Esophagus squamous epithelium (tissue), 5 donors: ENCODE data around the gene KIZ. TPM values are rescaled to one million over a fixed set of nuclear protein-coding genes. Genes with fewer than 3 reads are reported as not detected.

Experiments used
- DNase-seq: peaks from one replicate; lab custom pipeline; 2025; lab: John Stamatoyannopoulos, UW
- H3K27ac ChIP-seq, 4 donors: fragments of 200-600 bp; sonication (generic); one replicate each; pipeline ENCODE4 v1.5.1; 2016 to 2019; ENCODE audit warnings: mild to moderate bottlenecking in 1 of 4
- H3K27me3 ChIP-seq, 4 donors: fragments of 200-600 bp; sonication (generic); 1 replicate in 3 of 4; 2 replicates in 1 of 4; pipeline versions ENCODE4 v1.5.1 to v1.6.0; 2017 to 2021; ENCODE audit warnings: antibody characterized with exemption in 1 of 4
- H3K36me3 ChIP-seq, 3 donors: fragments of 200-600 bp; sonication (generic); one replicate each; pipeline ENCODE4 v1.5.1; 2016 to 2019
- H3K4me1 ChIP-seq, 3 donors: fragments of 200-600 bp; sonication (generic); one replicate each; pipeline ENCODE4 v1.5.1; 2017 to 2019
- H3K4me3 ChIP-seq, 4 donors: fragments of 200-600 bp; sonication (generic); 1 replicate in 3 of 4; 2 replicates in 1 of 4; pipeline ENCODE4 v1.5.1; 2016 to 2019; ENCODE audit warnings: mild to moderate bottlenecking in 2 of 4, moderate library complexity in 1 of 4
- H3K9me3 ChIP-seq, 3 donors: fragments of 200-600 bp; sonication (generic); one replicate each; pipeline ENCODE4 v1.5.1; 2016 to 2019
- CTCF ChIP-seq, 6 experiments: fragments of 450-650 bp in 4 of 6; fragments of 200-600 bp in 2 of 6; sonication (generic) in 2 of 6; IDR thresholded peaks; one replicate each; pipeline ENCODE4 v1.5.1; 2016 to 2019; ENCODE audit warnings: antibody characterized with exemption in 6 of 6, mild to moderate bottlenecking in 4 of 6, moderate library complexity in 4 of 6
- POLR2A ChIP-seq, 4 donors: fragments of 450-650 bp; IDR thresholded peaks; one replicate each; pipeline ENCODE4 v1.6.1; 2017; ENCODE audit warnings: antibody characterized with exemption in 4 of 4, mild to moderate bottlenecking in 4 of 4, moderate library complexity in 3 of 4
- WGBS, 2 donors: methylation state at CpG; one replicate each; pipeline ENCODE4 v1.1.5; 2018; 5-methylcytosine and 5-hydroxymethylcytosine counted together
- intact Hi-C: fragments of 100-400 bp; cut with DNase I; formaldehyde crosslinking; loops from one replicate; pipeline ENCODE4 v1.15.0; 2022
- total RNA-seq, 4 donors: library from RNA; depleted of rRNA; stranded (reverse); fragments of >200 nt; gene quantifications; one replicate each; pipeline ENCODE4 v1.1.0, GENCODE V29; 2016
- donor health status: DM: yes; HTN: yes; CAD: no.

KIZ gene
- total RNA-seq, 4 donors from 2014 or later: 2.2 to 15.3 (median 9.1) TPM

- no peak for DNase-seq
- Histone ChIP-seq H3K4me3 (peak overlapping the region in 3 of 4 donors; percentile 41 to 64 (median 50)), H3K4me1 (peaks cover 44 to 61% (median 44%) of the 10 kb centered on the region in 3 donors), H3K27ac (no peak overlapping the region), H3K36me3 (no peaks in the 10 kb centered on the region), H3K9me3 (no peaks in the 10 kb centered on the region), H3K27me3 (peaks cover 38 to 100% (median 58%) of the 10 kb centered on the region in 4 donors)
- 0 to 47% methylated on average over 2 to 3 of the region's 35 CpGs for WGBS, 2 donors
- TF ChIP-seq CTCF (IDR thresholded peaks at IDR 0.05): no peak
- TF ChIP-seq POLR2A (IDR thresholded peaks at IDR 0.05): no peak
- intact Hi-C loops: no loop called here
These were observed 23.8 kb upstream of the KIZ start for GRCh38 chr20:21101932-21102575.

GRCh38 chr20:21102603-21103311 lies 23.1 kb upstream of the KIZ start:
- no peak overlapping the region for H3K27ac ChIP-seq
- 0 to 4% methylated on average over 11 to 18 of the region's 38 CpGs for WGBS, 2 donors
- H3K27me3 ChIP-seq: peaks cover 38 to 100% (median 59%) of the 10 kb centered on the region in 4 donors
- H3K36me3 ChIP-seq: no peaks in the 10 kb centered on the region
- H3K4me3 ChIP-seq: peak overlapping the region in 3 of 4 donors; percentile 41 to 64 (median 50)
- DNase-seq: no peak
- intact Hi-C loops: no loop called here
- H3K9me3 ChIP-seq: no peaks in the 10 kb centered on the region
- peaks cover 44 to 61% (median 44%) of the 10 kb centered on the region in 3 donors for H3K4me1 ChIP-seq
- no peak for TF ChIP-seq CTCF (IDR thresholded peaks at IDR 0.05)

GRCh38 chr20:21103582-21104465 lies 22.1 kb upstream of the KIZ start:
- no peaks in the 10 kb centered on the region for H3K9me3 ChIP-seq
- no peak for TF ChIP-seq CTCF (IDR thresholded peaks at IDR 0.05)
- no peak for TF ChIP-seq POLR2A (IDR thresholded peaks at IDR 0.05)
- H3K36me3 ChIP-seq: no peaks in the 10 kb centered on the region
- H3K4me3 ChIP-seq: no peak overlapping the region
- no peak overlapping the region for H3K27ac ChIP-seq
- H3K4me1 ChIP-seq: peaks cover 44 to 61% (median 44%) of the 10 kb centered on the region in 3 donors
- H3K27me3 ChIP-seq: peaks cover 38 to 100% (median 61%) of the 10 kb centered on the region in 4 donors
- no peak for DNase-seq
- intact Hi-C loops: no loop called here
- WGBS, 2 donors: 24 to 26% methylated on average over 13 to 32 of the region's 32 CpGs

GRCh38 chr20:21104466-21104761 lies 21.5 kb upstream of the KIZ start:
- Histone ChIP-seq H3K4me1 (peaks cover 44 to 61% (median 44%) of the 10 kb centered on the region in 3 donors), H3K27me3 (peaks cover 38 to 100% (median 61%) of the 10 kb centered on the region in 4 donors), H3K36me3 (no peaks in the 10 kb centered on the region), H3K9me3 (no peaks in the 10 kb centered on the region), H3K4me3 (no peak overlapping the region), H3K27ac (no peak overlapping the region)
- TF ChIP-seq POLR2A (IDR thresholded peaks at IDR 0.05): no peak
- no peak for TF ChIP-seq CTCF (IDR thresholded peaks at IDR 0.05)
- intact Hi-C loops: no loop called here
- DNase-seq: no peak
- WGBS, 2 donors: 10 to 48% methylated on average over 5 of the region's 5 CpGs
